Measurements from ENCODE around the gene FITM2. TPM values are rescaled to one million over a fixed set of nuclear protein-coding genes. Genes with fewer than 3 reads are reported as not detected.

Gene FITM2
- total and polyA plus RNA-seq, 12 donors = 2.7 to 33.4 (median 18.5) TPM

DNA sequence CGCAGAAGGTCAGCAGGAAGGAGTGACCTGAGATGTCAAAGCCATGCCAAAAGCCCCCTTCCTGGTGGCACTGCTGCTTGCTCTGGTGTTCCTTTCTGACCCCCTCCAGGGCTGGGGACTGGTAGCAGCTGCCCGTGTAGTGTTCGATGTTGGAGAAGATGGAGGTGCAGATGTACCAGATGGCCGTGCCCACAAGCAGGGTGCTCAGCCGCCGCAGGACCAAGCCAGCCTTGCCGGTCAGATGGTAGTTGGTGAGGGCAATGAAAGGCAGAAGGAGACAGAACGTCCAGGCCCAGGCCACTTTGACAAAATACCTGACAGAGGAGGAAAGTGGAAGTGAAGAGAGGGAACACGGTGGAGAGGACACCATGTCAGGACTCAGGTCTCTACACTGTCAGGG is 4.1 kb downstream of the FITM2 start:
- 86 to 94% (median 92%) methylated on average over 9 of the region's 9 CpGs for WGBS, 4 donors

DNA sequence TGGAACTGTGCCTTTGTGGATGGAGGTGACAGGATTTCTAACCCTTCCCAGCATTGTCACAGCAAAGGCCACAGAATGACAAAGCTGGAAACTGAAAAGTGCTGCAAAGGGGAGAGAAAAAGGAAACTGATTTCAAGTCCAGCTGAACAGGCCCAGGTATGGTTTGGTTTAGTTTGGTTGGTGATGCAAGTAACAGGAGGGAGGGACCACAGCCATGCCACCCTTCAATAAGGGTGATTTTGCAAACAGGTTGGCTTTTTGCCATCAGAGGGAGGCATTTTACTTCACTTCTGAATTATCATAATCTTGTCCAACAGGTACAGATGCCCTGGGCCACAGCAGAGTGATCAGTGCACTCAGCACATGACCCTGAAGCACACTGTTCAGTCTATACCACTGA is 6.6 kb downstream of the FITM2 start:
- Histone ChIP-seq H3K9me3 (replicated peaks in 1 of 3) (no peaks in the 10 kb centered on the region), H3K27me3 (no peaks in the 10 kb centered on the region), H3K36me3 (replicated peaks in 1 of 2) (no peaks in the 10 kb centered on the region), H3K27ac (peak overlapping the region in 1 of 5 donors; percentile 5), H3K4me3 (no peak overlapping the region), H3K4me1 (replicated peaks in 1 of 2) (peaks cover 11 to 22% of the 10 kb centered on the region in 2 donors)
- TF ChIP-seq, protein P1, sequence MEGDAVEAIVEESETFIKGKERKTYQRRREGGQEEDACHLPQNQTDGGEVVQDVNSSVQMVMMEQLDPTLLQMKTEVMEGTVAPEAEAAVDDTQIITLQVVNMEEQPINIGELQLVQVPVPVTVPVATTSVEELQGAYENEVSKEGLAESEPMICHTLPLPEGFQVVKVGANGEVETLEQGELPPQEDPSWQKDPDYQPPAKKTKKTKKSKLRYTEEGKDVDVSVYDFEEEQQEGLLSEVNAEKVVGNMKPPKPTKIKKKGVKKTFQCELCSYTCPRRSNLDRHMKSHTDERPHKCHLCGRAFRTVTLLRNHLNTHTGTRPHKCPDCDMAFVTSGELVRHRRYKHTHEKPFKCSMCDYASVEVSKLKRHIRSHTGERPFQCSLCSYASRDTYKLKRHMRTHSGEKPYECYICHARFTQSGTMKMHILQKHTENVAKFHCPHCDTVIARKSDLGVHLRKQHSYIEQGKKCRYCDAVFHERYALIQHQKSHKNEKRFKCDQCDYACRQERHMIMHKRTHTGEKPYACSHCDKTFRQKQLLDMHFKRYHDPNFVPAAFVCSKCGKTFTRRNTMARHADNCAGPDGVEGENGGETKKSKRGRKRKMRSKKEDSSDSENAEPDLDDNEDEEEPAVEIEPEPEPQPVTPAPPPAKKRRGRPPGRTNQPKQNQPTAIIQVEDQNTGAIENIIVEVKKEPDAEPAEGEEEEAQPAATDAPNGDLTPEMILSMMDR (IDR thresholded peaks at IDR 0.05) = no peak
- no peak for TF ChIP-seq POLR2A (IDR thresholded peaks at IDR 0.05)
- no peak for DNase-seq
- intact Hi-C loops (cut with DNase I) = no loop called here

More for the DNA sequence above, 4.1 kb downstream of the FITM2 start:
- no peaks in the 10 kb centered on the region for H3K27me3 ChIP-seq
- no peak overlapping the region for H3K4me3 ChIP-seq
- no peak overlapping the region for H3K27ac ChIP-seq
- H3K9me3 ChIP-seq (replicated peaks in 1 of 3) = no peaks in the 10 kb centered on the region
- intact Hi-C loops (cut with DNase I) = no loop called here
- H3K36me3 ChIP-seq (replicated peaks in 1 of 2) = no peaks in the 10 kb centered on the region
- no peak for DNase-seq
- TF ChIP-seq, protein P1 (IDR thresholded peaks at IDR 0.05) = no peak
- no peak for TF ChIP-seq POLR2A (IDR thresholded peaks at IDR 0.05)
- H3K4me1 ChIP-seq (replicated peaks in 1 of 2) = peaks cover 21 to 33% of the 10 kb centered on the region in 2 donors

DNA sequence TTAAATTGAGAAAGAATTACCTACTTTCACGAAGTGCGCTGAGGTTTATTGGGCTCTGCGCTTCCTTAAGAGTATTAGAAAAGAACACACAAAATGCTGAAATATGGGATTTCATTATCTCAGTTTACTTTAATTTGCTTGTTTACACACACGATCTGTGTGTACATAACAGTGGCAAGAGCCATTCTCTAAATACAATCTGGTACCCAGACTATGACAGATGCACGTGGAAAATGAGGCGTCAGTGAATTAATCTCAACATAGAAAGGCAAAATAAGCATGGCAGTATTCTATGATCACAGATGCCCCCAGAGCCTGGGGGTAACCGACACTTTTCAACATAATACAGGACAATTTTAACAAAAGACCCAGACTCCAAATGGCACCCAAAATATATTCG is 8.3 kb downstream of the FITM2 start:
- H3K27ac ChIP-seq = no peak overlapping the region
- H3K9me3 ChIP-seq (replicated peaks in 1 of 3) = no peaks in the 10 kb centered on the region
- no peaks in the 10 kb centered on the region for H3K27me3 ChIP-seq
- TF ChIP-seq, protein P1 (IDR thresholded peaks at IDR 0.05) = no peak
- no peak for TF ChIP-seq POLR2A (IDR thresholded peaks at IDR 0.05)
- no peak for DNase-seq
- intact Hi-C loops (cut with DNase I) = no loop called here
- H3K4me3 ChIP-seq = no peak overlapping the region
- 90 to 97% (median 92%) methylated on average over 8 of the region's 8 CpGs for WGBS, 4 donors
- no peaks in the 10 kb centered on the region for H3K36me3 ChIP-seq (replicated peaks in 1 of 2)
- peaks cover 8 to 16% of the 10 kb centered on the region in 2 donors for H3K4me1 ChIP-seq (replicated peaks in 1 of 2)

DNA sequence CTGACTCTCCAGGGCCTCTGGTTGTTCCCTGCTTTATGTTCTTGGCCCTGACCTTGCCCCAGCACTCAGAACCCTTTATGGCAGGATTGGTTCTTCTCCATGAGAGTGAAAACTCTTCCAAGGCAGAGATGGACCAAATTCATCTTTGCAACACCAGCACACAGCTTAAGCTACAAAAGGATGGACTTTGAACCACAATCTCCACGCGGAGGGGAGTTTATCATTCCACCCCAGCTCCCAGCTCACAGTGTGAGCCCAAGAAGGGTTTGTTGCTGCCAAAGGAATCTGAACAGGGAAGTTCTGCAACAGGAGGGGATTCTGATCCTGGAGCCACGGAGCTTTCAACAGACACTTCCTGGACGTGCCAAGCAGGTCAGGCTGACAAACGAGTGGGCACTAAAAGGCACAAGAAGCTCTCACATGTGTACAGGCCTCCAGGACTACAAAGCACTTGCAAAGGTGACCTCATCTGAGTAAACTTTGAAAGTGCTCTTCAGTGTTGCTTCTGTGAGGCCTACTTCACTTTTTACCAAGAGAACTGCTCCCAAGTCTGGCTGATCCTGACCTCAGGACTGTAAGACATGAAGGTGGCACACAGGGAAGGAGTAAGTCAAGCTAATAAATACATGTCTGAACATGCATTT is 8.9 kb downstream of the FITM2 start:
- no peaks in the 10 kb centered on the region for H3K9me3 ChIP-seq (replicated peaks in 1 of 3)
- 68 to 88% (median 81%) methylated on average over 5 of the region's 5 CpGs for WGBS, 4 donors
- H3K4me3 ChIP-seq = no peak overlapping the region
- no peak for TF ChIP-seq POLR2A (IDR thresholded peaks at IDR 0.05)
- TF ChIP-seq, protein P1 (IDR thresholded peaks at IDR 0.05) = no peak
- intact Hi-C loops (cut with DNase I) = no loop called here
- no peaks in the 10 kb centered on the region for H3K27me3 ChIP-seq
- DNase-seq = no peak
- H3K27ac ChIP-seq = no peak overlapping the region
- no peaks in the 10 kb centered on the region for H3K36me3 ChIP-seq (replicated peaks in 1 of 2)
- H3K4me1 ChIP-seq (replicated peaks in 1 of 2) = peaks cover 8 to 16% of the 10 kb centered on the region in 2 donors
